HFFc6 (cell line): ENCODE data around the gene PHF5A. TPM values are rescaled to one million over a fixed set of nuclear protein-coding genes. Genes with fewer than 3 reads are reported as not detected.

ENCODE experiments used
- DNase-seq: peaks from one replicate; pipeline ENCODE4 v3.0.0-alpha.2; 2018
- H3K27ac Mint-ChIP-seq: 2 replicates; pipeline ENCODE4 v1.8.0; 2020; ENCODE audit warnings: mild to moderate bottlenecking, mixed read lengths
- H3K27me3 Mint-ChIP-seq: 2 replicates; pipeline ENCODE4 v1.8.0; 2021; ENCODE audit warnings: mild to moderate bottlenecking, moderate library complexity, mixed read lengths; ENCODE audit not compliant: insufficient read depth
- H3K36me3 Mint-ChIP-seq: 2 replicates; pipeline ENCODE4 v1.8.0; 2021; ENCODE audit warnings: low read depth, mixed read lengths
- H3K4me1 Mint-ChIP-seq: 2 replicates; pipeline ENCODE4 v1.8.0; 2020; ENCODE audit warnings: low read depth, mixed read lengths
- H3K4me3 Mint-ChIP-seq: 2 replicates; pipeline ENCODE4 v1.8.0; 2020; ENCODE audit warnings: mild to moderate bottlenecking, moderate library complexity, mixed read lengths
- H3K9me3 Mint-ChIP-seq: 2 replicates; pipeline ENCODE4 v1.8.0; 2020; ENCODE audit warnings: mild to moderate bottlenecking, mixed read lengths
- CTCF ChIP-seq: fragments of 200-600 bp; sonication (generic); IDR thresholded peaks from 2 replicates; pipeline ENCODE4 v1.5.0; 2021; ENCODE audit warnings: antibody characterized with exemption, mild to moderate bottlenecking
- total RNA-seq, 6 experiments: library from RNA; stranded (reverse); fragmentation: NEBNext Ultra II Directional; extraction: Animal tissue kit (Norgen Biotek cat#: 25700); gene quantifications; 2 replicates in 1 of 6; 3 replicates in 5 of 6; pipeline ENCODE4 v1.2.3, GENCODE V29; 2021

The PHF5A gene
- total RNA-seq, 6 experiments from 2014 or later: 40.0 to 58.4 (median 55.3) TPM

- Mint-ChIP-seq H3K4me1 (no peaks in the 10 kb centered on the region), H3K27me3 (peaks cover 2% of the 10 kb centered on the region; the same call in 1 of the 2 replicates), H3K36me3 (peaks cover 13% of the 10 kb centered on the region), H3K27ac (no peak overlapping the region), H3K4me3 (no peak overlapping the region), H3K9me3 (no peaks in the 10 kb centered on the region)
- no peak for DNase-seq
- no peak for TF ChIP-seq CTCF
Observed at GRCh38 chr22:41429232-41429950, 39.1 kb downstream of the PHF5A start.

- Mint-ChIP-seq H3K27ac (no peak overlapping the region), H3K9me3 (no peaks in the 10 kb centered on the region), H3K4me1 (no peaks in the 10 kb centered on the region), H3K36me3 (no peaks in the 10 kb centered on the region; the same call in 1 of the 2 replicates), H3K4me3 (no peak overlapping the region), H3K27me3 (no peaks in the 10 kb centered on the region)
- DNase-seq: no peak
- no peak for TF ChIP-seq CTCF
Observed at GRCh38 chr22:41425660-41426365, 42.7 kb downstream of the PHF5A start.

GRCh38 chr22:41418717-41419116 lies 49.8 kb downstream of the PHF5A start:
- TF ChIP-seq CTCF: no peak
- Mint-ChIP-seq H3K9me3 (no peaks in the 10 kb centered on the region), H3K4me1 (peaks cover 11% of the 10 kb centered on the region), H3K36me3 (no peaks in the 10 kb centered on the region), H3K27ac (no peak overlapping the region), H3K27me3 (no peaks in the 10 kb centered on the region), H3K4me3 (no peak overlapping the region)
- DNase-seq: no peak

- H3K9me3 Mint-ChIP-seq: no peaks in the 10 kb centered on the region
- no peaks in the 10 kb centered on the region for H3K27me3 Mint-ChIP-seq
- H3K4me1 Mint-ChIP-seq: peaks cover 11% of the 10 kb centered on the region
- H3K36me3 Mint-ChIP-seq: no peaks in the 10 kb centered on the region
- DNase-seq: no peak
- no peak overlapping the region for H3K27ac Mint-ChIP-seq
- TF ChIP-seq CTCF: no peak
- H3K4me3 Mint-ChIP-seq: no peak overlapping the region
Observed at GRCh38 chr22:41417622-41418390, 50.7 kb downstream of the PHF5A start.

- no peak for TF ChIP-seq CTCF
- H3K27me3 Mint-ChIP-seq: no peaks in the 10 kb centered on the region; the same call in 1 of the 2 replicates
- no peak overlapping the region for H3K4me3 Mint-ChIP-seq
- no peak overlapping the region; the same call in 1 of the 2 replicates for H3K27ac Mint-ChIP-seq
- H3K36me3 Mint-ChIP-seq: no peaks in the 10 kb centered on the region
- no peak for DNase-seq
- H3K4me1 Mint-ChIP-seq: peaks cover 21% of the 10 kb centered on the region
- H3K9me3 Mint-ChIP-seq: no peaks in the 10 kb centered on the region
Observed at GRCh38 chr22:41415554-41415953, 52.9 kb downstream of the PHF5A start.
